HL-60 (cell line): ENCODE data around the gene MAGOH.

Experiments
- CTCF ChIP-seq: IDR thresholded peaks from one replicate; pipeline ENCODE4 v1.5.1; 2011; ENCODE audit warnings: low read length, control low read depth, inconsistent platforms; ENCODE audit not compliant: insufficient read depth
- SPI1 ChIP-seq: IDR thresholded peaks from 2 replicates; pipeline ENCODE4 v1.6.1; 2012; ENCODE audit warnings: low read depth, mild to moderate bottlenecking, borderline replicate concordance

DNA sequence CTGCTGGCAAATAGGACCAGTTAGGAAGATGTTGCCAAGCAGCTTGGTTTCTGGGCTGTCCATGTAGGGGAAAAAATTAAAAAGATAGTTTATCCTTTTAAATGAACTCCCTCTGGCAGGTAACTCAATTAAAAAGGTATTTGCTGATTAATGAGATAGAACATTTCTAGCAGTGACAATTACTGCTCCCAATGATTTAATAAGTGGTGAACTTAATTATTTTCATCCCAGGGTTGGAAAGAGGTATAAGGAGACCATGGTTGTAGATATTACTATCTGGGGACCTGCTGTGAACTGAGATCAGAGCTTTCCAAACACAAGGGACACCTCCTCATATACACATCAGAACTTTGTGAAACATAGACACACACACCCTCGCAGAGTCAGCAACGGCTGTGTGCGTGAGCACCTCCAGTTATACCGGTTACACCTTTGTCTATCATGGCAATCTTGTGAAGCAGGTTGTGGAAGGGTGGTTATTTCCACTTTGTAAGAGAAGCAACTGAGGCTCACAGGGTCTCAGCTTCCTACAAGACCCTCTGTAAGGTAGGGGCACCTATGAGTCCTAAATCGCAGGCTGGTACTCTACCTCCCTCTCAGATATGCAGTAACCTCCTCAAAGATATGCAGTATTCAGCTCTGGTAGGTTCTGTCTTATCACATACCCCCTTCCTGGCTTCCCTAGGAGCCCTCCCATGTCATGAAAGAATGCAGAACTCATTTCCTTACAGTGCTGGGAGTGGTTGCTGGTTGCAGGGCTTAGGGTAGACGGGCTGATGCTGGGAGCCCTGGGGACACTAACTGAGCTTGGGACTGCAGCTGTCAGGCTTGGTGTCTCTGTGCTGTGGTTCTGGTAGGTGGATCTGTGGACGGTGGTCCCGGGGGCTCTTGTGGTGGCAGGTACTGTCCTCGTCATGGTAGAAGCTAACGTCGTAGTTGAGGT is 18.5 kb upstream of the MAGOH start:
- no peak for TF ChIP-seq SPI1
- TF ChIP-seq CTCF, result no peak
